ENCODE results near the gene VAV1.
A peak's percentile ranks its signal among the peaks of the same experiment; 100 is the strongest.

Gene VAV1

GRCh38 chr19:6737873-6738786 lies 34.4 kb upstream of the VAV1 start:
- DNase-seq: no peak

GRCh38 chr19:6738787-6739389 lies 33.6 kb upstream of the VAV1 start:
- DNase-seq: peak; percentile 93

GRCh38 chr19:6739390-6739882 lies 33.1 kb upstream of the VAV1 start, which contains the start of gene TRIP10:
Gene TRIP10 (plus strand): TSS chr19:6739680. CDS start chr19:6739762, 82 bp downstream.
- DNase-seq: peak; percentile 86

GRCh38 chr19:6739883-6740588 lies 32.5 kb upstream of the VAV1 start:
- peak; percentile 74 for DNase-seq

- peak; percentile 77 for DNase-seq
Measured at GRCh38 chr19:6740589-6741343, 31.7 kb upstream of the VAV1 start.

- DNase-seq: peak; percentile 78
Measured at GRCh38 chr19:6743066-6743465, 29.4 kb upstream of the VAV1 start.

GRCh38 chr19:6743714-6744380 lies 28.7 kb upstream of the VAV1 start:
- DNase-seq: no peak

GRCh38 chr19:6744381-6745301 lies 27.9 kb upstream of the VAV1 start:
- DNase-seq: peak; percentile 85

- DNase-seq: no peak
Measured at GRCh38 chr19:6745965-6746364, 26.5 kb upstream of the VAV1 start.

GRCh38 chr19:6748543-6748942 lies 24.0 kb upstream of the VAV1 start:
- peak; percentile 27 for DNase-seq

GRCh38 chr19:6750062-6750461 lies 22.4 kb upstream of the VAV1 start:
- peak; percentile 51 for DNase-seq

GRCh38 chr19:6751189-6751588 lies 21.3 kb upstream of the VAV1 start:
- no peak for DNase-seq

GRCh38 chr19:6752256-6753177 lies 20.0 kb upstream of the VAV1 start:
- DNase-seq: peak; percentile 85

GRCh38 chr19:6753178-6754031 lies 19.1 kb upstream of the VAV1 start:
- peak; percentile 93 for DNase-seq

GRCh38 chr19:6754136-6754535 lies 18.4 kb upstream of the VAV1 start:
- DNase-seq: no peak

- DNase-seq: no peak
Measured at GRCh38 chr19:6754653-6755463, 17.6 kb upstream of the VAV1 start.

- no peak for DNase-seq
Measured at GRCh38 chr19:6760606-6761005, 11.9 kb upstream of the VAV1 start.
